Kidney (tissue), 14 donors: ENCODE measurements around the gene IL10RA. TPM values are rescaled to one million over a fixed set of nuclear protein-coding genes. Genes with fewer than 3 reads are reported as not detected.

ENCODE experiments used
- DNase-seq, 5 donors: peaks; one replicate each; pipeline ENCODE4 v3.0.0-alpha.2; 2013 to 2020
- FAIRE-seq: peaks from 2 replicates; lab custom pipeline; 2012; peaks lifted over from hg19 to GRCh38; lab: Jason Lieb, UNC
- H3K27ac ChIP-seq, 2 donors: one replicate each; pipeline ENCODE4 v1.7.0; 2013; ENCODE audit warnings: low read depth in 2 of 2, low read length in 2 of 2, inconsistent platforms in 1 of 2
- H3K27me3 ChIP-seq: one replicate; pipeline ENCODE4 v1.7.1; 2013; ENCODE audit warnings: low read length, inconsistent platforms; ENCODE audit not compliant: control insufficient read depth, insufficient read depth
- H3K36me3 ChIP-seq, 3 donors: one replicate each; pipeline versions ENCODE4 v1.7.0 to v1.7.1; 2013; ENCODE audit warnings: low read length in 3 of 3, control low read depth in 1 of 3, inconsistent platforms in 1 of 3; ENCODE audit not compliant: insufficient read depth in 3 of 3, control insufficient read depth in 2 of 3
- H3K4me1 ChIP-seq, 3 donors: one replicate each; pipeline versions ENCODE4 v1.7.0 to v1.7.1; 2013; ENCODE audit warnings: low read length in 3 of 3, inconsistent platforms in 1 of 3, low read depth in 1 of 3; ENCODE audit not compliant: control insufficient read depth in 2 of 3, insufficient read depth in 2 of 3
- H3K4me3 ChIP-seq, 3 donors: one replicate each; pipeline versions ENCODE4 v1.7.0 to v1.8.1; 2013; ENCODE audit warnings: low read length in 3 of 3, control low read depth in 1 of 3, inconsistent platforms in 1 of 3
- H3K9ac ChIP-seq, 3 donors: one replicate each; pipeline versions ENCODE4 v1.7.0 to v1.7.1; 2013; ENCODE audit warnings: low read length in 3 of 3, control low read depth in 1 of 3, inconsistent platforms in 1 of 3
- H3K9me3 ChIP-seq, 3 donors: one replicate each; pipeline versions ENCODE4 v1.7.0 to v1.7.1; 2013; ENCODE audit warnings: low read length in 3 of 3, control low read depth in 1 of 3, inconsistent platforms in 1 of 3; ENCODE audit not compliant: control insufficient read depth in 2 of 3, insufficient read depth in 1 of 3
- intact Hi-C: fragments of 100-400 bp; cut with DNase I; formaldehyde crosslinking; loops from one replicate; pipeline ENCODE4 v1.11.1; 2022
- polyA plus RNA-seq: library from polyadenylated mRNA; stranded (reverse); fragments of 350-450 nt; fragmentation: Illumina TruSeq; extraction: RNeasy Lipid Tissue Mini Kit (QIAGEN cat#74804); gene quantifications from one replicate; pipeline ENCODE4 v1.2.3, GENCODE V29; 2014; ENCODE audit warnings: low read depth, low replicate concordance; ENCODE audit not compliant: insufficient read depth
- total RNA-seq: library from RNA; stranded (reverse); fragmentation: NEBNext Ultra II Directional; extraction: Animal tissue kit (Norgen Biotek cat#: 25700); gene quantifications from one replicate; pipeline ENCODE4 v1.2.1, GENCODE V29; 2021
- TF ChIP-seq, protein P1 (sequence below): IDR thresholded peaks from 3 replicates; pipeline ENCODE4 v1.5.1; 2012; ENCODE audit warnings: mild to moderate bottlenecking, moderate library complexity, borderline replicate concordance; ENCODE audit not compliant: insufficient read depth; ENCODE audit errors: extremely low read depth
- donor health status: control.
- donor health status: control.
- donor health status: control.
- donor health status: control.
- donor health status: control.
- donor health status: DM: yes; HTN: yes; CAD: no.
- donor health status: Normal renal cell carcinoma (clear cell type).

IL10RA gene
- total and polyA plus RNA-seq, 2 donors from 2014 or later: 1.8 to 37.2 TPM

DNA sequence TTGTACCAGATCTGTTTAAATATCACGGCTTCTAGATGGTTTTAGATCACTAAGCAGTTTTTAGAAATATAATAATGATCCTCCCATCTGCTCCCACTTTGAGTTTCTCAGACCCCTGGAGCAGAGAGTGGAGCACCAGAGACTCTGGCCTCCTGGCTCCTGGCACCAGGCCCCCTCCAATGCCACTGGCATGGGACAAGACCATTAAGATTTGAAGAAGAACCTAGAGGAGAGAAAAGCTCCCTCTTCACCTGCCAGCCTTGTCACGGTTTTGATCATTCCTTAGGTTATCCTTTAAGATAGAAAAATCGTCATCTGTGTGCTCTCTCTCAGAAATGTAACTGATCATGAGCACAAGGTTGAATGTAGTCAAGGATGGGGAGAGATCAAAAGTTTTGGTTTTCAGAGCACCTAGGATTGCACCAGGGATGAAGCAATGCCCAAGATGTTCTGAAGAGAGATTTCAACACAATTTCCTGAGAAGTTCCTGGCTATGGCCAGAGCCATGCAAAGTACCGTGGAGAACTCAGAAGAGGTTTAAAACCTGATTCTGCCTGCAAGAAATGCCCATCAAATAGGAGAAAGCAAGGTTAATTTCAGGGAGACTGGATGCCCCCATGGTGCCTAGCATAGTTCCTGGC, 22.2 kb downstream of the IL10RA start:
- intact Hi-C loops: no loop called here
- DNase-seq: no peak
- Histone ChIP-seq H3K36me3 (no peaks in the 10 kb centered on the region), H3K4me3 (no peak overlapping the region), H3K27me3 (no peaks in the 10 kb centered on the region), H3K9me3 (peaks cover 0 to 3% (median 0%) of the 10 kb centered on the region in 3 donors), H3K27ac (no peak overlapping the region), H3K4me1 (peaks cover 0 to 9% (median 0%) of the 10 kb centered on the region in 3 donors), H3K9ac (no peak overlapping the region)
- no peak for FAIRE-seq
- TF ChIP-seq, protein P1, sequence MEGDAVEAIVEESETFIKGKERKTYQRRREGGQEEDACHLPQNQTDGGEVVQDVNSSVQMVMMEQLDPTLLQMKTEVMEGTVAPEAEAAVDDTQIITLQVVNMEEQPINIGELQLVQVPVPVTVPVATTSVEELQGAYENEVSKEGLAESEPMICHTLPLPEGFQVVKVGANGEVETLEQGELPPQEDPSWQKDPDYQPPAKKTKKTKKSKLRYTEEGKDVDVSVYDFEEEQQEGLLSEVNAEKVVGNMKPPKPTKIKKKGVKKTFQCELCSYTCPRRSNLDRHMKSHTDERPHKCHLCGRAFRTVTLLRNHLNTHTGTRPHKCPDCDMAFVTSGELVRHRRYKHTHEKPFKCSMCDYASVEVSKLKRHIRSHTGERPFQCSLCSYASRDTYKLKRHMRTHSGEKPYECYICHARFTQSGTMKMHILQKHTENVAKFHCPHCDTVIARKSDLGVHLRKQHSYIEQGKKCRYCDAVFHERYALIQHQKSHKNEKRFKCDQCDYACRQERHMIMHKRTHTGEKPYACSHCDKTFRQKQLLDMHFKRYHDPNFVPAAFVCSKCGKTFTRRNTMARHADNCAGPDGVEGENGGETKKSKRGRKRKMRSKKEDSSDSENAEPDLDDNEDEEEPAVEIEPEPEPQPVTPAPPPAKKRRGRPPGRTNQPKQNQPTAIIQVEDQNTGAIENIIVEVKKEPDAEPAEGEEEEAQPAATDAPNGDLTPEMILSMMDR: no peak

DNA sequence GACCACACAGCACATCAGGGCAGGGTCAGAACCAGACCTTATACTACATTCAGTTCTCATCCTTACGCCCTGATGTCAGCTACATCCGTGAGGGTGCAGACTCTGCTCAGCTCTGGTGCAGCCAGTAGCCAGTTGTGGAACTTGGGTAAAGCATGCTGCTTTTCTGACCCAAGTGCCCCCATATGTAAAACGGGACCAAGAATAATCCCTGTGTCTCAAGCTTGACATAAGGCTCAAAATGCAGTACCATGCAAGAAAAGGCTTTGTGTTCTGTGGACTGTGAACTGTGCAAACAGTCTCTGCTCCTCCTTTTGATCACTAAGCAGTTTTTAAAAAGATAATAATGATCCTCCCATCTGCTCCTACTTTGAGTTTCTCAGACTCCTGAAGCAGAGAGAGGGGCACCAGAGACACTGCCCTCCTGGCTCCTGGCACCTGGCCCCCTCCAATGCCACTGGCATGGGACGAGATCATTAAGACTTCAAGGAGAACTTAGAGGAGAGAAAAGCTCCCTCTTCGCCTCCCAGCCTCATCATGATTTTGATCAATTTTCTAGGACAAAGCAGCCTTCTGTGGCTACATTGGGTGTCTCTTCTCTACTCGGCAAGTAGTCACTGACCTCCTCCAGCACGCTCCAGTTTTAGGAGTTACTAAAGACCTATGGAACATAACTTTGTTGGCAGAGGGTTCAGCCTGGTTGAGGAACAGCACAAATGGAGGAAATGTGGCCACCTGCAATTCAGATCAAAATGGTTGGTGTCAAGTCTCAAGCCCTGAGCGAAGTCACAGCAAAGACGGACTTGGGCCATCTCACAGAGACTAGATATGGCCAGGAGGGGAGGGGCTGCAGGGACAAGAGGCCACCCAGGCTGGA, 23.9 kb downstream of the IL10RA start:
- Histone ChIP-seq H3K9ac (no peak overlapping the region), H3K4me3 (no peak overlapping the region), H3K36me3 (no peaks in the 10 kb centered on the region), H3K9me3 (no peaks in the 10 kb centered on the region), H3K27me3 (no peaks in the 10 kb centered on the region), H3K4me1 (peaks cover 0 to 9% (median 0%) of the 10 kb centered on the region in 3 donors), H3K27ac (peak overlapping the region in 1 of 2 donors; percentile 32)
- DNase-seq (peak in 1 of 5 donors; percentile 12), FAIRE-seq (no peak)
- intact Hi-C loops: no loop called here
- TF ChIP-seq, protein P1: no peak

DNA sequence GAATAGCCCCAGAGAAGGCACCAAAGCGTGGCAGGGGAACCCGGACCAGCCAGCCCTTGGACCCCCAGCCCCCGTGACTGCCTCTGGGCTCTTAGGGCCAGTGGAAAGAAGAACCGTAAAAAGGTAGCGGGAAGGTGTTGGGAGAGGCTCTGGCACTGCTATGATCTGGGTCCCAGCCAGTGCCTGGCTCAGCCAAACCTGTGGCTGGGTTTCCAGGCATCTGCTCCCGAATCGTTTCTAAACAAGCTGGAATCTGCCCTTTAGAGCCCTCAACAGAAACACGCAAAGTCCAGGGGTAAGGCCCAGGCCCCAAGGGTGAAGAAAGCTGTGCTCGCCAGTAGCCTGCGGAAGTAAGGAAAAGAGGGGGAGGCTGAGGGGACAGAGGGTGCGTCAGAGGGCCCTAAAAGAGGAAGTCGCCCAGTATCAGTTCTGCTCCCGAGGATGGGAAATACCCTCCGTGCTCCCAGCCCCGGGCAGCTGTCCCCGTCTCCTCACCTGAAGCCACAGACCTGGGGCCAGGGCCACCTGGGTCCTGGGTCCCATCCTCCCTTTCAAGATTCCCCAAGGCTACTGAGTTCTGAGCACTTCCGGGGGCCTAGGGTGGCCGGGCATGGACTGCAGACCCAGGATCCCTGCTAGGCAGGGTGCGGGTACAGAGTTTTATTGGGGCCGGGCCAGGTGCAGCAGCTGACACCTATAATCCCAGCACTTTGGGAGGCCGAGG, 24.7 kb downstream of the IL10RA start:
- FAIRE-seq (no peak), DNase-seq (no peak)
- intact Hi-C loops: no loop called here
- H3K36me3 ChIP-seq: no peaks in the 10 kb centered on the region
- no peaks in the 10 kb centered on the region for H3K27me3 ChIP-seq
- peak overlapping the region in 1 of 2 donors; percentile 32 for H3K27ac ChIP-seq
- H3K4me1 ChIP-seq: peaks cover 0 to 9% (median 0%) of the 10 kb centered on the region in 3 donors
- H3K4me3 ChIP-seq: no peak overlapping the region
- no peaks in the 10 kb centered on the region for H3K9me3 ChIP-seq
- TF ChIP-seq, protein P1: no peak
- no peak overlapping the region for H3K9ac ChIP-seq
